ENCODE results near the gene APC2. TPM values are rescaled to one million over a fixed set of nuclear protein-coding genes. Genes with fewer than 3 reads are reported as not detected.

The APC2 gene
- total RNA-seq, 2 donors from 2014 or later = 0.05 to 2.2 TPM

GRCh38 chr19:1409204-1410005, 40.5 kb upstream of the APC2 start:
- WGBS = 42% methylated on average over 26 of the region's 33 CpGs
- TF ChIP-seq POLR2A (IDR thresholded peaks at IDR 0.05) (no peak), POLR2AphosphoS5 (IDR thresholded peaks at IDR 0.05) (no peak)
- TF ChIP-seq, protein P1, sequence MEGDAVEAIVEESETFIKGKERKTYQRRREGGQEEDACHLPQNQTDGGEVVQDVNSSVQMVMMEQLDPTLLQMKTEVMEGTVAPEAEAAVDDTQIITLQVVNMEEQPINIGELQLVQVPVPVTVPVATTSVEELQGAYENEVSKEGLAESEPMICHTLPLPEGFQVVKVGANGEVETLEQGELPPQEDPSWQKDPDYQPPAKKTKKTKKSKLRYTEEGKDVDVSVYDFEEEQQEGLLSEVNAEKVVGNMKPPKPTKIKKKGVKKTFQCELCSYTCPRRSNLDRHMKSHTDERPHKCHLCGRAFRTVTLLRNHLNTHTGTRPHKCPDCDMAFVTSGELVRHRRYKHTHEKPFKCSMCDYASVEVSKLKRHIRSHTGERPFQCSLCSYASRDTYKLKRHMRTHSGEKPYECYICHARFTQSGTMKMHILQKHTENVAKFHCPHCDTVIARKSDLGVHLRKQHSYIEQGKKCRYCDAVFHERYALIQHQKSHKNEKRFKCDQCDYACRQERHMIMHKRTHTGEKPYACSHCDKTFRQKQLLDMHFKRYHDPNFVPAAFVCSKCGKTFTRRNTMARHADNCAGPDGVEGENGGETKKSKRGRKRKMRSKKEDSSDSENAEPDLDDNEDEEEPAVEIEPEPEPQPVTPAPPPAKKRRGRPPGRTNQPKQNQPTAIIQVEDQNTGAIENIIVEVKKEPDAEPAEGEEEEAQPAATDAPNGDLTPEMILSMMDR (IDR thresholded peaks at IDR 0.05) = no peak
- Histone ChIP-seq H3K27ac (peak overlapping the region; percentile 95 to 96), H3K36me3 (no peaks in the 10 kb centered on the region), H3K4me1 (replicated peaks) (peaks cover 43% of the 10 kb centered on the region), H3K9me3 (no peaks in the 10 kb centered on the region), H3K27me3 (replicated peaks; ENCODE audit: insufficient read depth) (no peaks in the 10 kb centered on the region), H3K4me3 (peak overlapping the region; percentile 95 to 98)
- intact Hi-C loops (cut with DNase I) = loop anchor here (10.0 kb wide), 2 partner anchors 95 to 135 kb away; partner anchors contain the start of gene FAM174C
- DNase-seq (ENCODE audit: low spot score) = no peak

- intact Hi-C loops (cut with DNase I) = no loop called here
- WGBS = 64% methylated on average over 23 of the region's 23 CpGs
- H3K9me3 ChIP-seq = no peaks in the 10 kb centered on the region
- H3K4me3 ChIP-seq = peak overlapping the region in 1 of 2 donors; percentile 98
- H3K4me1 ChIP-seq (replicated peaks) = peaks cover 43% of the 10 kb centered on the region
- H3K27me3 ChIP-seq (replicated peaks; ENCODE audit: insufficient read depth) = no peaks in the 10 kb centered on the region
- TF ChIP-seq, protein P1 (IDR thresholded peaks at IDR 0.05) = no peak
- TF ChIP-seq POLR2A (IDR thresholded peaks at IDR 0.05) (no peak), POLR2AphosphoS5 (IDR thresholded peaks at IDR 0.05) (no peak)
- peak overlapping the region; percentile 8 to 96 for H3K27ac ChIP-seq
- H3K36me3 ChIP-seq = no peaks in the 10 kb centered on the region
- DNase-seq (ENCODE audit: low spot score) = no peak
Measured at GRCh38 chr19:1410136-1410786, 39.7 kb upstream of the APC2 start.

- Histone ChIP-seq H3K9me3 (no peaks in the 10 kb centered on the region), H3K4me1 (replicated peaks) (peaks cover 47% of the 10 kb centered on the region), H3K27me3 (replicated peaks; ENCODE audit: insufficient read depth) (no peaks in the 10 kb centered on the region), H3K27ac (peak overlapping the region; percentile 8 to 96), H3K36me3 (no peaks in the 10 kb centered on the region), H3K4me3 (no peak overlapping the region)
- no peak for TF ChIP-seq POLR2A (IDR thresholded peaks at IDR 0.05)
- TF ChIP-seq, protein P1 (IDR thresholded peaks at IDR 0.05) = no peak
- no peak for TF ChIP-seq POLR2AphosphoS5 (IDR thresholded peaks at IDR 0.05)
- intact Hi-C loops (cut with DNase I) = no loop called here
- no peak for DNase-seq (ENCODE audit: low spot score)
- WGBS = 66% methylated on average over 9 of the region's 9 CpGs
Measured at GRCh38 chr19:1410789-1411188, 39.1 kb upstream of the APC2 start.

GRCh38 chr19:1411255-1412191, 38.4 kb upstream of the APC2 start:
- intact Hi-C loops (cut with DNase I) = no loop called here
- TF ChIP-seq POLR2A (IDR thresholded peaks at IDR 0.05) (no peak), POLR2AphosphoS5 (IDR thresholded peaks at IDR 0.05) (no peak)
- TF ChIP-seq, protein P1 (IDR thresholded peaks at IDR 0.05) = no peak
- Histone ChIP-seq H3K36me3 (no peaks in the 10 kb centered on the region), H3K27me3 (replicated peaks; ENCODE audit: insufficient read depth) (no peaks in the 10 kb centered on the region), H3K27ac (peak overlapping the region in 1 of 2 donors; percentile 96), H3K4me3 (no peak overlapping the region), H3K9me3 (no peaks in the 10 kb centered on the region), H3K4me1 (replicated peaks) (peaks cover 54% of the 10 kb centered on the region)
- 65% methylated on average over 25 of the region's 29 CpGs for WGBS
- DNase-seq (ENCODE audit: low spot score) = no peak

Data from prostate gland (tissue), 2 donors.